Chondrocyte (in vitro differentiated cells): ENCODE results near the gene PAX8. TPM values are rescaled to one million over a fixed set of nuclear protein-coding genes. Genes with fewer than 3 reads are reported as not detected.

ENCODE experiments used
- DNase-seq: peaks from one replicate; pipeline ENCODE4 v3.0.0; 2021; ENCODE audit warnings: mixed read lengths, low spot score
- H3K27ac Mint-ChIP-seq: one replicate; pipeline ENCODE4 v1.8.0; 2021; ENCODE audit warnings: mild to moderate bottlenecking, moderate library complexity, mixed read lengths; ENCODE audit not compliant: unreplicated experiment
- H3K27me3 Mint-ChIP-seq: 2 replicates; pipeline ENCODE4 v1.8.0; 2021; ENCODE audit warnings: low read depth, mixed read lengths
- H3K36me3 Mint-ChIP-seq: 2 replicates; pipeline ENCODE4 v1.8.0; 2021; ENCODE audit warnings: low read depth, mixed read lengths
- H3K4me1 Mint-ChIP-seq: 2 replicates; pipeline ENCODE4 v1.8.0; 2021; ENCODE audit warnings: low read depth, mild to moderate bottlenecking, mixed read lengths
- H3K4me3 Mint-ChIP-seq: one replicate; pipeline ENCODE4 v1.8.0; 2021; ENCODE audit warnings: mild to moderate bottlenecking, moderate library complexity, mixed read lengths; ENCODE audit not compliant: unreplicated experiment
- H3K9me3 Mint-ChIP-seq: 2 replicates; pipeline ENCODE4 v1.8.0; 2021; ENCODE audit warnings: low read depth, mixed read lengths
- CTCF ChIP-seq: fragments of 200-600 bp; sonication (generic); IDR thresholded peaks from 2 replicates; pipeline ENCODE4 v1.5.0; 2021; ENCODE audit warnings: antibody characterized with exemption, mild to moderate bottlenecking, moderate library complexity
- total RNA-seq: library from RNA; stranded (reverse); gene quantifications from 3 replicates; pipeline ENCODE4 v1.2.1, GENCODE V29; 2021

The PAX8 gene
- total RNA-seq, 1 donor from 2014 or later = not detected

GRCh38 chr2:113175042-113175628, 103.6 kb downstream of the PAX8 start:
- Mint-ChIP-seq H3K36me3 (no peaks in the 10 kb centered on the region), H3K9me3 (no peaks in the 10 kb centered on the region), H3K4me3 (no peak overlapping the region), H3K27ac (no peak overlapping the region), H3K27me3 (no peaks in the 10 kb centered on the region), H3K4me1 (no peaks in the 10 kb centered on the region)
- DNase-seq = no peak
- TF ChIP-seq CTCF = no peak

- Mint-ChIP-seq H3K4me3 (no peak overlapping the region), H3K4me1 (no peaks in the 10 kb centered on the region), H3K27ac (no peak overlapping the region), H3K36me3 (no peaks in the 10 kb centered on the region), H3K9me3 (no peaks in the 10 kb centered on the region), H3K27me3 (no peaks in the 10 kb centered on the region)
- no peak for TF ChIP-seq CTCF
- peak; percentile 36 for DNase-seq
These were observed 104.4 kb downstream of the PAX8 start for GRCh38 chr2:113174376-113174750.

GRCh38 chr2:113173542-113174375, 105.0 kb downstream of the PAX8 start, which contains the start of gene PSD4:
PSD4 (plus strand) TSS chr2:113173971; CDS start chr2:113182457, 8,486 bp downstream.
- Mint-ChIP-seq H3K4me1 (no peaks in the 10 kb centered on the region), H3K27ac (no peak within 1 kb of the TSS), H3K9me3 (no peaks in the 10 kb centered on the region), H3K4me3 (no peak within 1 kb of the TSS), H3K27me3 (no peaks in the 10 kb centered on the region), H3K36me3 (no peaks in the 10 kb centered on the region)
- DNase-seq = peak; percentile 61
- no peak for TF ChIP-seq CTCF

- Mint-ChIP-seq H3K27ac (no peak overlapping the region), H3K9me3 (no peaks in the 10 kb centered on the region), H3K4me3 (no peak overlapping the region), H3K36me3 (no peaks in the 10 kb centered on the region), H3K4me1 (no peaks in the 10 kb centered on the region), H3K27me3 (no peaks in the 10 kb centered on the region)
- peak; percentile 47 for DNase-seq
- no peak for TF ChIP-seq CTCF
These were observed 105.8 kb downstream of the PAX8 start for GRCh38 chr2:113172721-113173541.
